IMR-90 (cell line): ENCODE data around the gene PHB1. TPM values are rescaled to one million over a fixed set of nuclear protein-coding genes. Genes with fewer than 3 reads are reported as not detected.

ENCODE experiments used
- ATAC-seq: fragments of 200-7000 bp; cut with Tn5 transposase; 2 replicates; pipeline ENCODE4 v1.9.1; 2020; ENCODE audit warnings: low read depth, mild to moderate bottlenecking, moderate library complexity
- BruUV-seq: library from RNA; stranded (reverse); fragments of 400-500 nt; replicated peaks from 2 replicates; lab custom pipeline; 2021; lab: Mats Ljungman, UMichigan
- CTCF ChIA-PET: fragments of 300-600 bp; formaldehyde crosslinking; extraction: SDS; loops from one replicate; lab custom pipeline; 2021; ENCODE audit warnings: antibody characterized with exemption; lab: Yijun Ruan, JAX
- POLR2A ChIA-PET: fragments of 300-600 bp; sonication (Branson Sonifier 250); formaldehyde crosslinking; loops from one replicate; lab custom pipeline; 2022; ENCODE audit warnings: antibody characterized with exemption; ENCODE audit not compliant: unreplicated experiment; lab: Charles Lee
- DNase-seq: peaks from one replicate; pipeline ENCODE4 v3.0.0; 2013
- H2AFZ ChIP-seq: replicated peaks from 2 replicates; pipeline ENCODE3; 2013; ENCODE audit warnings: low read length, mild to moderate bottlenecking; ENCODE audit not compliant: poor library complexity
- H2AK5ac ChIP-seq: 2 replicates; pipeline ENCODE4 v1.6.1; 2013; ENCODE audit warnings: low read depth, low read length, inconsistent platforms
- H2AK9ac ChIP-seq: replicated peaks from 2 replicates; pipeline ENCODE3; 2013; ENCODE audit warnings: mild to moderate bottlenecking, low read depth, low read length, moderate library complexity; ENCODE audit not compliant: poor library complexity
- H2BK120ac ChIP-seq: 2 replicates; pipeline ENCODE4 v1.6.1; 2013; ENCODE audit warnings: low read depth, low read length, inconsistent platforms
- H2BK15ac ChIP-seq: 3 replicates; pipeline ENCODE4 v1.6.1; 2013; ENCODE audit warnings: low read depth, low read length, inconsistent platforms
- H2BK20ac ChIP-seq: 2 replicates; pipeline ENCODE4 v1.6.1; 2013; ENCODE audit warnings: low read depth, mild to moderate bottlenecking, inconsistent platforms, low read length, moderate library complexity
- H2BK5ac ChIP-seq: 2 replicates; pipeline ENCODE4 v1.6.1; 2013; ENCODE audit warnings: mild to moderate bottlenecking, low read depth, low read length, inconsistent platforms; ENCODE audit not compliant: poor library complexity, severe bottlenecking
- H3K14ac ChIP-seq: replicated peaks from 2 replicates; pipeline ENCODE4 v1.6.1; 2013; ENCODE audit warnings: low read depth, low read length, inconsistent platforms
- H3K18ac ChIP-seq: 2 replicates; pipeline ENCODE4 v1.6.1; 2013; ENCODE audit warnings: low read depth, low read length, control low read depth
- H3K23ac ChIP-seq: 2 replicates; pipeline ENCODE4 v1.6.1; 2013; ENCODE audit warnings: low read depth, low read length, inconsistent platforms
- H3K27ac ChIP-seq: 2 replicates; pipeline ENCODE4 v1.5.1; 2013; ENCODE audit warnings: mild to moderate bottlenecking, control low read depth, low read length; ENCODE audit not compliant: insufficient read depth
- H3K27me3 ChIP-seq: 2 replicates; pipeline ENCODE4 v1.6.1; 2013; ENCODE audit warnings: low read length; ENCODE audit not compliant: control insufficient read depth, insufficient read depth
- H3K36me3 ChIP-seq: 2 replicates; pipeline ENCODE4 v1.6.1; 2013; ENCODE audit warnings: low read length, mixed read lengths; ENCODE audit not compliant: control insufficient read depth, insufficient read depth
- H3K4ac ChIP-seq: 2 replicates; pipeline ENCODE4 v1.6.1; 2013; ENCODE audit warnings: low read depth, low read length, inconsistent platforms
- H3K4me1 ChIP-seq: 2 replicates; pipeline ENCODE4 v1.6.1; 2013; ENCODE audit warnings: low read length, mixed read lengths; ENCODE audit not compliant: control insufficient read depth, insufficient read depth
- H3K4me2 ChIP-seq: 2 replicates; pipeline ENCODE4 v1.6.1; 2013; ENCODE audit warnings: low read depth, mild to moderate bottlenecking, control low read depth, low read length, moderate library complexity
- H3K4me3 ChIP-seq: 2 replicates; pipeline ENCODE4 v1.5.1; 2013; ENCODE audit warnings: low read depth, mild to moderate bottlenecking, control low read depth, low read length, moderate library complexity; ENCODE audit not compliant: insufficient read depth
- H3K56ac ChIP-seq: 2 replicates; pipeline ENCODE4 v1.6.1; 2013; ENCODE audit warnings: low read length, inconsistent platforms; ENCODE audit not compliant: insufficient read depth; ENCODE audit errors: extremely low read depth
- H3K79me1 ChIP-seq, 2 experiments: 2 replicates each; pipeline ENCODE4 v1.6.1; 2013; ENCODE audit warnings: low read length in 2 of 2, inconsistent platforms in 1 of 2, low read depth in 1 of 2
- H3K9ac ChIP-seq: 2 replicates; pipeline ENCODE4 v1.6.1; 2013; ENCODE audit warnings: low read depth, low read length, control low read depth
- H3K9me1 ChIP-seq: 2 replicates; pipeline ENCODE4 v1.6.1; 2013; ENCODE audit warnings: low read length, inconsistent platforms; ENCODE audit not compliant: insufficient read depth
- H3K9me3 ChIP-seq: 2 replicates; pipeline ENCODE4 v1.6.1; 2013; ENCODE audit warnings: low read length; ENCODE audit not compliant: control insufficient read depth, insufficient read depth
- H4K20me1 ChIP-seq: 2 replicates; pipeline ENCODE4 v1.6.1; 2013; ENCODE audit warnings: low read length, inconsistent platforms; ENCODE audit not compliant: insufficient read depth
- H4K5ac ChIP-seq: 2 replicates; pipeline ENCODE4 v1.6.1; 2013; ENCODE audit warnings: mild to moderate bottlenecking, low read depth, low read length, control low read depth
- H4K8ac ChIP-seq, 2 experiments: 2 replicates each; pipeline ENCODE4 v1.6.1; 2013; ENCODE audit warnings: low read depth in 2 of 2, low read length in 2 of 2, control low read depth in 1 of 2, inconsistent platforms in 1 of 2
- H4K91ac ChIP-seq: 2 replicates; pipeline ENCODE4 v1.6.1; 2013; ENCODE audit warnings: low read depth, low read length, inconsistent platforms; ENCODE audit not compliant: insufficient read depth
- BHLHE40 ChIP-seq: fragments of 150-350 bp; IDR thresholded peaks from 2 replicates; pipeline ENCODE4 v1.6.1; 2016; ENCODE audit warnings: mild to moderate bottlenecking, low read depth, low read length
- CEBPB ChIP-seq: IDR thresholded peaks from 2 replicates; pipeline ENCODE4 v1.6.1; 2012; ENCODE audit warnings: low read depth, low read length, improper control_type of control experiment
- CHD1 ChIP-seq: IDR thresholded peaks from 2 replicates; pipeline ENCODE4 v1.6.1; 2012; ENCODE audit warnings: low read depth, low read length, improper control_type of control experiment
- CTCF ChIP-seq: conservative IDR thresholded peaks from 2 replicates; pipeline ENCODE4 v1.5.1; 2012; ENCODE audit warnings: mild to moderate bottlenecking, low read depth, low read length, improper control_type of control experiment
- ELK1 ChIP-seq: fragments of 150-350 bp; IDR thresholded peaks from 2 replicates; pipeline ENCODE4 v1.6.1; 2016; ENCODE audit warnings: low read depth, mild to moderate bottlenecking, low read length, moderate library complexity, borderline replicate concordance
- FOS ChIP-seq: fragments of 150-350 bp; IDR thresholded peaks from 2 replicates; pipeline ENCODE4 v1.6.1; 2016; ENCODE audit warnings: low read depth, low read length
- MAFK ChIP-seq: IDR thresholded peaks from 2 replicates; pipeline ENCODE4 v1.6.1; 2012; ENCODE audit warnings: low read depth, low read length, improper control_type of control experiment
- MAZ ChIP-seq: IDR thresholded peaks from 2 replicates; pipeline ENCODE4 v1.6.1; 2012; ENCODE audit warnings: low read depth, mild to moderate bottlenecking, low read length, improper control_type of control experiment, moderate library complexity, borderline replicate concordance
- MXI1 ChIP-seq: IDR thresholded peaks from 2 replicates; pipeline ENCODE4 v1.6.1; 2012; ENCODE audit warnings: low read depth, mild to moderate bottlenecking, low read length, moderate library complexity, borderline replicate concordance
- POLR2A ChIP-seq: IDR thresholded peaks from 2 replicates; pipeline ENCODE4 v1.6.1; 2012; ENCODE audit warnings: mild to moderate bottlenecking, low read depth, low read length
- RAD21 ChIP-seq: IDR thresholded peaks from 2 replicates; pipeline ENCODE4 v1.6.1; 2012; ENCODE audit warnings: low read length, improper control_type of control experiment
- RCOR1 ChIP-seq: IDR thresholded peaks from 2 replicates; pipeline ENCODE4 v1.6.1; 2012; ENCODE audit warnings: mild to moderate bottlenecking, low read length, improper control_type of control experiment; ENCODE audit not compliant: insufficient replicate concordance
- RFX5 ChIP-seq: IDR thresholded peaks from 2 replicates; pipeline ENCODE4 v1.8.0; 2012; ENCODE audit warnings: low read depth, mild to moderate bottlenecking, low read length, moderate library complexity
- SMC3 ChIP-seq: fragments of 150-350 bp; IDR thresholded peaks from 2 replicates; pipeline ENCODE4 v1.6.1; 2016; ENCODE audit warnings: low read depth, mild to moderate bottlenecking, antibody characterized with exemption, low read length, moderate library complexity
- USF2 ChIP-seq: fragments of 150-350 bp; IDR thresholded peaks from 2 replicates; pipeline ENCODE4 v1.6.1; 2017; ENCODE audit warnings: mild to moderate bottlenecking, antibody characterized with exemption, low read length, low read depth
- WGBS, 2 experiments: methylation state at CpG; one replicate each; pipeline versions ENCODE4 v1.1.5 to v1.1.7; 2013; ENCODE audit warnings: missing lambda C conversion rate in 2 of 2; ENCODE audit not compliant: insufficient read length in 1 of 2; ENCODE audit errors: extremely low coverage in 2 of 2; 5-methylcytosine and 5-hydroxymethylcytosine counted together
- dilution Hi-C: fragments of 300-500 bp; cut with HindIII; formaldehyde crosslinking; loops from one replicate; pipeline ENCODE4 v1.14.3; 2018; ENCODE audit warnings: low sequenced_read_pairs; ENCODE audit not compliant: unreplicated experiment
- in situ Hi-C: fragments of 300-500 bp; cut with MboI; formaldehyde crosslinking; loops from 3 replicates; pipeline ENCODE4 v1.14.3; 2019; ENCODE audit warnings: low sequenced_read_pairs, inconsistent platforms, mixed read lengths
- intact Hi-C: fragments of 100-400 bp; cut with micrococcal nuclease; formaldehyde crosslinking; loops from 2 replicates; pipeline ENCODE4 v1.10.0; 2022
- polyA plus RNA-seq, 3 experiments: library from polyadenylated mRNA; depleted of rRNA; stranded (reverse); fragments of >200 nt; gene quantifications; 2 replicates each; pipeline ENCODE4 v1.2.3, GENCODE V29; 2012; ENCODE audit warnings: low replicate concordance in 1 of 3
- total RNA-seq: library from RNA; depleted of rRNA; stranded (reverse); fragments of >200 nt; gene quantifications from 2 replicates; pipeline ENCODE4 v1.2.3, GENCODE V29; 2012

The PHB1 gene
- total and polyA plus RNA-seq, 2 of the 4 experiments (the other 2 are of a cell fraction) = 283 to 294 TPM

- Histone ChIP-seq H4K20me1 (0 out of 2 replicates have a peak, but pooled peaks cover 4% of the 10 kb centered on the region), H3K36me3 (peaks cover 44% of the 10 kb centered on the region), H2AK9ac (peak overlapping the region; percentile 42), H3K4me1 (no peaks in the 10 kb centered on the region), H3K4me3 (no peak overlapping the region), H3K14ac (no peak overlapping the region), H3K23ac (no peak overlapping the region), H4K91ac (no peak overlapping the region), H2AK5ac (no peak overlapping the region), H2BK15ac (no peak overlapping the region), H2BK20ac (no peak overlapping the region), H4K5ac (no peak overlapping the region), H3K9ac (no peak overlapping the region), H3K18ac (no peak overlapping the region), H2AFZ (no peak overlapping the region), H3K4me2 (no peak overlapping the region), H3K27ac (no peak overlapping the region), H3K4ac (no peak overlapping the region), H3K9me1 (no peaks in the 10 kb centered on the region; the same call in 1 of the 2 replicates), H3K27me3 (no peaks in the 10 kb centered on the region), H3K56ac (no peak overlapping the region), H3K79me1 (no peaks in the 10 kb centered on the region), H2BK5ac (no peak overlapping the region), H2BK120ac (no peak overlapping the region), H3K9me3 (no peaks in the 10 kb centered on the region), H4K8ac (no peak overlapping the region)
- 100% methylated on average over 1 of the region's 10 CpGs; no CpG with 5 or more reads in 1 of the 2 experiments for WGBS, 2 experiments
- POLR2A ChIA-PET = no interaction called here
- dilution Hi-C loops (no loop called here), in situ Hi-C loops (no loop called here), intact Hi-C loops (no loop called here)
- DNase-seq (no peak), ATAC-seq (no peak)
- BruUV-seq = no TSS peak
- CTCF ChIA-PET = no interaction called here
- TF ChIP-seq MXI1 = no peak
- no peak for TF ChIP-seq RAD21
- no peak for TF ChIP-seq CTCF
- no peak for TF ChIP-seq CHD1
- no peak for TF ChIP-seq SMC3
- TF ChIP-seq FOS = no peak
- TF ChIP-seq RCOR1 = no peak
- TF ChIP-seq BHLHE40 = no peak
- TF ChIP-seq MAZ = no peak
- no peak for TF ChIP-seq USF2
- no peak for TF ChIP-seq ELK1
- no peak for TF ChIP-seq POLR2A
- no peak for TF ChIP-seq CEBPB
- TF ChIP-seq MAFK = no peak
- no peak for TF ChIP-seq RFX5
Observed at GRCh38 chr17:49403514-49404289, 11.0 kb downstream of the PHB1 start.
